Spleen (tissue), 7 donors: ENCODE data around the gene NFAT5.

Experiments used
- CTCF ChIP-seq, 11 experiments: fragments of 200-600 bp in 7 of 11; fragments of 450-650 bp in 4 of 11; sonication (generic) in 4 of 11; IDR thresholded peaks in 8 of 11; conservative IDR thresholded peaks in 3 of 11; 1 replicate in 7 of 11; 2 replicates in 4 of 11; pipeline versions ENCODE4 v1.4.0 to v1.8.0; 2016 to 2021; ENCODE audit warnings: antibody characterized with exemption in 11 of 11, inconsistent platforms in 4 of 11, mild to moderate bottlenecking in 1 of 11
- POLR2AphosphoS5 ChIP-seq, 3 donors: sonication (generic); formaldehyde crosslinking; IDR thresholded peaks; one replicate each; pipeline ENCODE4 v1.5.1; 2017; ENCODE audit warnings: antibody characterized with exemption in 3 of 3
- donor health status: DM: no; HTN: no; CAD: no; lungs with moderate emphysema.
- donor health status: DM: no; HTN: no; CAD: no.
- donor health status: DM: no; HTN: no; CAD: no.

DNA sequence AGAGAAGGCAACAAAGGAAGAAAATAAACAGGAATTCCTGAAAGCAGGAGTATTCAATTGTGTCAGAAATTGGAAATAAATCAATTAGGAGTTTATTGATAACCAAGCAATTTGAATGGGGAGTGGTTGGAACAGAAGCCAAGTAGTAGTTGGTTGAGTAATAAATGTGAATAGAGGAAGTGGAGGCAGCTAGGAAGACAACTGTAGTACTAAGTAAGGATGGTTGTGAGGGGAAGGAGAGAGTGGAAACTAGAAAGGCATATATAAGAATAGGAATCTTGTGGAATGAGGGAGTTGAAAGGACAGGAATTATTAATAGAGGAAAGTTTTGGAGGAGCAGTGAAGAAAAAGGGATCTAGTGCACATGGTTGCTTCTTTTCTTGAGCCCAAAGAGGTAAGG lies 34.4 kb downstream of the NFAT5 start:
- TF ChIP-seq POLR2AphosphoS5 (IDR thresholded peaks at IDR 0.05): no peak
- no peak for TF ChIP-seq CTCF (IDR thresholded peaks at IDR 0.05 in 8 of 11, conservative IDR thresholded peaks at IDR 0.05 in 3 of 11)
